SU-DHL-6 (cell line): ENCODE data around the gene ARF4.

Source experiments
- CTCF ChIP-seq: fragments of 200-600 bp; sonication (generic); IDR thresholded peaks from one replicate; pipeline ENCODE4 v1.5.1; 2017; ENCODE audit warnings: antibody characterized with exemption, mild to moderate bottlenecking, low read length, moderate library complexity; ENCODE audit not compliant: insufficient read depth, poor library complexity, severe bottlenecking
- EZH2phosphoT487 ChIP-seq: fragments of 200-600 bp; sonication (generic), shearing (Covaris generic); conservative IDR thresholded peaks from 2 replicates; pipeline ENCODE4 v1.6.1; 2018; ENCODE audit warnings: mild to moderate bottlenecking, antibody characterized with exemption, low read length, moderate library complexity, mixed read lengths

- TF ChIP-seq CTCF (no peak), EZH2phosphoT487 (no peak)
These were observed 52.7 kb downstream of the ARF4 start, which contains the start of gene DNAH12 for GRCh38 chr3:57544181-57545125.
